ENCODE data around the gene EIF2S1.

GRCh38 chr14:67373347-67373746 is 13.2 kb downstream of the EIF2S1 start:
- TF ChIP-seq CTCF (IDR thresholded peaks at IDR 0.05) (no peak), POLR2A (IDR thresholded peaks at IDR 0.05) (no peak)

All from Peyer's patch (tissue), 4 donors.